HG03378 (cell line): ENCODE results near the gene NANOS1.

Experiments used
- ATAC-seq: cut with Tn5 transposase; IDR thresholded peaks from one replicate; pipeline ENCODE4 v1.9.1; 2021; ENCODE audit warnings: mild to moderate bottlenecking, moderate library complexity; ENCODE audit not compliant: unreplicated experiment

The NANOS1 gene

GRCh38 chr10:119029613-119030420, at the start of gene NANOS1:
TSS of gene NANOS1 (plus strand) at chr10:119029714. CDS start at chr10:119029802, 88 bp downstream.
- no peak for ATAC-seq

- ATAC-seq: no peak
These were observed 49.2 kb upstream of the NANOS1 start for GRCh38 chr10:118980135-118980865.

GRCh38 chr10:118980870-118981269, 48.6 kb upstream of the NANOS1 start:
- no peak for ATAC-seq

GRCh38 chr10:118981946-118982345, 47.6 kb upstream of the NANOS1 start:
- ATAC-seq: no peak

- ATAC-seq: no peak
These were observed 47.1 kb upstream of the NANOS1 start for GRCh38 chr10:118982366-118982765.

GRCh38 chr10:118983263-118983662, 46.3 kb upstream of the NANOS1 start:
- ATAC-seq: no peak

- ATAC-seq: no peak
These were observed 43.9 kb upstream of the NANOS1 start for GRCh38 chr10:118985576-118985975.

- ATAC-seq: peak; percentile 88
These were observed 42.4 kb upstream of the NANOS1 start for GRCh38 chr10:118986815-118987790.

GRCh38 chr10:118990326-118990725, 39.2 kb upstream of the NANOS1 start:
- ATAC-seq: no peak

GRCh38 chr10:118992496-118992895, 37.0 kb upstream of the NANOS1 start:
- ATAC-seq: no peak

GRCh38 chr10:118993214-118993613, 36.3 kb upstream of the NANOS1 start:
- no peak for ATAC-seq

- ATAC-seq: no peak
These were observed 35.2 kb upstream of the NANOS1 start for GRCh38 chr10:118994321-118994720.

- ATAC-seq: no peak
These were observed 33.8 kb upstream of the NANOS1 start for GRCh38 chr10:118995739-118996138.

GRCh38 chr10:118997379-118997778, 32.1 kb upstream of the NANOS1 start:
- ATAC-seq: no peak

GRCh38 chr10:118998183-118998582, 31.3 kb upstream of the NANOS1 start:
- no peak for ATAC-seq

GRCh38 chr10:119001717-119002500, 27.6 kb upstream of the NANOS1 start:
- ATAC-seq: no peak

GRCh38 chr10:119003572-119004289, 25.8 kb upstream of the NANOS1 start:
- ATAC-seq: no peak

GRCh38 chr10:119005362-119006043, 24.0 kb upstream of the NANOS1 start:
- no peak for ATAC-seq
